Umbilical cord (tissue), 2 donors: ENCODE data around the gene TCIRG1. TPM values are rescaled to one million over a fixed set of nuclear protein-coding genes. Genes with fewer than 3 reads are reported as not detected.
"Not testable (repeated sequence)": the region's sequence is repeated elsewhere in the genome, so short reads cannot be mapped to it uniquely, and the experiment has no call there.

Experiments used
- DNase-seq: peaks from one replicate; pipeline ENCODE4 v3.0.0-alpha.2; 2015; ENCODE audit warnings: low spot score
- total RNA-seq: library from RNA; depleted of rRNA; stranded (reverse); fragments of >200 nt; gene quantifications from one replicate; pipeline ENCODE4 v1.2.3, GENCODE V29; 2014; ENCODE audit warnings: low replicate concordance; ENCODE audit not compliant: insufficient read depth

The TCIRG1 gene
- total RNA-seq, 1 donor from 2014 or later: 63.8 TPM

- no peak for DNase-seq
Observed at GRCh38 chr11:68082481-68082880, 43.7 kb downstream of the TCIRG1 start.

GRCh38 chr11:68083517-68083916 is 44.7 kb downstream of the TCIRG1 start:
- DNase-seq: peak; percentile 32

- DNase-seq: no peak
Observed at GRCh38 chr11:68089679-68090078, 50.9 kb downstream of the TCIRG1 start.

GRCh38 chr11:68090287-68090686 is 51.5 kb downstream of the TCIRG1 start:
- no peak for DNase-seq

- DNase-seq: no peak
Observed at GRCh38 chr11:68090706-68091105, 51.9 kb downstream of the TCIRG1 start.

- DNase-seq: no peak
Observed at GRCh38 chr11:68092411-68092810, 53.6 kb downstream of the TCIRG1 start.

GRCh38 chr11:68092946-68093345 is 54.1 kb downstream of the TCIRG1 start:
- not testable (repeated sequence) for DNase-seq

- no peak for DNase-seq
Observed at GRCh38 chr11:68093565-68093964, 54.7 kb downstream of the TCIRG1 start.

GRCh38 chr11:68096962-68097361 is 58.1 kb downstream of the TCIRG1 start:
- DNase-seq: no peak

- DNase-seq: no peak
Observed at GRCh38 chr11:68099057-68099456, 60.2 kb downstream of the TCIRG1 start.

GRCh38 chr11:68099474-68100405 is 60.9 kb downstream of the TCIRG1 start:
- peak; percentile 65 for DNase-seq

Other genes starting within 250 kb of the TCIRG1 start
- gene UNC93B1, start 34.9 kb upstream of the TCIRG1 start, total RNA-seq: 9.9 TPM
- 19.0 TPM for gene ALDH3B1, start 28.7 kb upstream of the TCIRG1 start, total RNA-seq
- 52.7 TPM for gene NDUFS8, start 8.3 kb upstream of the TCIRG1 start, total RNA-seq
- 6.7 TPM for gene CHKA, start 82.4 kb downstream of the TCIRG1 start, total RNA-seq
- gene KMT5B, start 174.3 kb downstream of the TCIRG1 start, total RNA-seq: 54.2 TPM
- gene C11orf24, start 232.9 kb downstream of the TCIRG1 start, total RNA-seq: 12.0 TPM